Lower lobe of right lung (tissue), 2 donors: ENCODE data around the gene KLHDC7A. TPM values are rescaled to one million over a fixed set of nuclear protein-coding genes. Genes with fewer than 3 reads are reported as not detected.

Source experiments
- ATAC-seq, 2 donors: fragments of 200-7000 bp; cut with Tn5 transposase; one replicate each; pipeline ENCODE4 v1.9.1; 2020 to 2022; ENCODE audit warnings: mild to moderate bottlenecking in 2 of 2, moderate library complexity in 2 of 2
- DNase-seq: peaks from one replicate; pipeline ENCODE4 v3.0.0-alpha.2; 2020
- H3K27ac ChIP-seq: fragments of 200-600 bp; one replicate; pipeline ENCODE4 v1.8.0; 2022
- H3K27me3 ChIP-seq: fragments of 200-600 bp; one replicate; pipeline ENCODE4 v1.8.0; 2022; ENCODE audit warnings: low read depth
- H3K36me3 ChIP-seq: fragments of 200-600 bp; one replicate; pipeline ENCODE4 v1.8.0; 2022; ENCODE audit warnings: mild to moderate bottlenecking
- H3K4me1 ChIP-seq: fragments of 200-600 bp; one replicate; pipeline ENCODE4 v1.8.0; 2022
- H3K4me3 ChIP-seq: fragments of 200-600 bp; one replicate; pipeline ENCODE4 v1.8.0; 2022; ENCODE audit warnings: mild to moderate bottlenecking
- H3K9me3 ChIP-seq: fragments of 200-600 bp; one replicate; pipeline ENCODE4 v1.8.0; 2022
- CTCF ChIP-seq: fragments of 200-600 bp; IDR thresholded peaks from one replicate; pipeline ENCODE4 v1.8.0; 2022; ENCODE audit warnings: antibody characterized with exemption, mild to moderate bottlenecking
- intact Hi-C: fragments of 100-400 bp; cut with DNase I; formaldehyde crosslinking; loops from one replicate; pipeline ENCODE4 v1.11.0; 2022
- total RNA-seq: library from RNA; stranded (reverse); fragmentation: NEBNext Ultra II Directional; extraction: Animal tissue kit (Norgen Biotek cat#: 25700); gene quantifications from one replicate; pipeline ENCODE4 v1.2.1, GENCODE V29; 2021
- donor health status: DM: no; HTN: yes; CAD: no; lungs with severe emphysema.

The KLHDC7A gene
- total RNA-seq, 1 donor from 2014 or later: 1.1 TPM

GRCh38 chr1:18486195-18486594 is 5.5 kb downstream of the KLHDC7A start:
- no peaks in the 10 kb centered on the region for H3K9me3 ChIP-seq
- H3K36me3 ChIP-seq: no peaks in the 10 kb centered on the region
- TF ChIP-seq CTCF: no peak
- peaks cover 4% of the 10 kb centered on the region for H3K4me1 ChIP-seq
- no peak overlapping the region for H3K27ac ChIP-seq
- intact Hi-C loops: no loop called here
- peaks cover 11% of the 10 kb centered on the region for H3K27me3 ChIP-seq
- ATAC-seq (no peak), DNase-seq (no peak)
- no peak overlapping the region for H3K4me3 ChIP-seq

GRCh38 chr1:18489417-18490143 is 8.8 kb downstream of the KLHDC7A start:
- peaks cover 2% of the 10 kb centered on the region for H3K27me3 ChIP-seq
- DNase-seq (no peak), ATAC-seq (no peak)
- H3K9me3 ChIP-seq: no peaks in the 10 kb centered on the region
- H3K4me3 ChIP-seq: no peak overlapping the region
- TF ChIP-seq CTCF: no peak
- H3K27ac ChIP-seq: no peak overlapping the region
- H3K36me3 ChIP-seq: no peaks in the 10 kb centered on the region
- intact Hi-C loops: no loop called here
- no peaks in the 10 kb centered on the region for H3K4me1 ChIP-seq

- Histone ChIP-seq H3K27ac (no peak overlapping the region), H3K36me3 (no peaks in the 10 kb centered on the region), H3K4me3 (no peak overlapping the region), H3K4me1 (no peaks in the 10 kb centered on the region), H3K27me3 (no peaks in the 10 kb centered on the region), H3K9me3 (no peaks in the 10 kb centered on the region)
- intact Hi-C loops: no loop called here
- TF ChIP-seq CTCF: no peak
- DNase-seq (no peak), ATAC-seq (peak in 1 of 2 donors; percentile 40)
These were observed 10.4 kb downstream of the KLHDC7A start for GRCh38 chr1:18491168-18491567.

GRCh38 chr1:18494304-18494703 is 13.6 kb downstream of the KLHDC7A start:
- Histone ChIP-seq H3K4me3 (no peak overlapping the region), H3K27me3 (peaks cover 7% of the 10 kb centered on the region), H3K27ac (no peak overlapping the region), H3K36me3 (no peaks in the 10 kb centered on the region), H3K9me3 (no peaks in the 10 kb centered on the region), H3K4me1 (no peaks in the 10 kb centered on the region)
- intact Hi-C loops: no loop called here
- TF ChIP-seq CTCF: no peak
- DNase-seq: no peak
- peak in 1 of 2 donors; percentile 61 for ATAC-seq

GRCh38 chr1:18495635-18496034 is 14.9 kb downstream of the KLHDC7A start:
- Histone ChIP-seq H3K27me3 (peaks cover 11% of the 10 kb centered on the region), H3K36me3 (no peaks in the 10 kb centered on the region), H3K27ac (no peak overlapping the region), H3K4me1 (no peaks in the 10 kb centered on the region), H3K9me3 (no peaks in the 10 kb centered on the region), H3K4me3 (no peak overlapping the region)
- DNase-seq: no peak
- intact Hi-C loops: no loop called here
- peak in 1 of 2 donors; percentile 47 for ATAC-seq
- TF ChIP-seq CTCF: no peak
